H9 (cell line): Measurements from ENCODE around the gene C20orf144. TPM values are rescaled to one million over a fixed set of nuclear protein-coding genes. Genes with fewer than 3 reads are reported as not detected.

ENCODE experiments used
- DNase-seq: peaks from one replicate; pipeline ENCODE4 v3.0.0-alpha.2; 2017
- H2AFZ ChIP-seq: one replicate; pipeline ENCODE4 v1.6.1; 2013; ENCODE audit warnings: mild to moderate bottlenecking, low read length, control low read depth, moderate library complexity
- H2AK5ac ChIP-seq: 2 replicates; pipeline ENCODE4 v1.6.1; 2013; ENCODE audit warnings: low read length, control low read depth, mixed read lengths; ENCODE audit not compliant: insufficient read length
- H2BK120ac ChIP-seq: one replicate; pipeline ENCODE4 v1.6.1; 2013; ENCODE audit warnings: low read depth, mild to moderate bottlenecking, low read length, control low read depth, inconsistent platforms; ENCODE audit not compliant: poor library complexity, severe bottlenecking
- H2BK12ac ChIP-seq: 2 replicates; pipeline ENCODE4 v1.6.1; 2013; ENCODE audit warnings: low read length, control low read depth, mixed read lengths, low read depth; ENCODE audit not compliant: insufficient read length
- H2BK15ac ChIP-seq: 2 replicates; pipeline ENCODE4 v1.6.1; 2013; ENCODE audit warnings: low read depth, low read length, control low read depth
- H2BK20ac ChIP-seq: one replicate; pipeline ENCODE4 v1.6.1; 2013; ENCODE audit warnings: low read depth, mild to moderate bottlenecking, low read length, control low read depth, inconsistent platforms; ENCODE audit not compliant: poor library complexity, severe bottlenecking
- H2BK5ac ChIP-seq: 2 replicates; pipeline ENCODE4 v1.6.1; 2013; ENCODE audit warnings: low read length, control low read depth, mixed read lengths; ENCODE audit not compliant: insufficient read length
- H3K14ac ChIP-seq: 2 replicates; pipeline ENCODE4 v1.6.1; 2013; ENCODE audit warnings: low read length, control low read depth; ENCODE audit not compliant: insufficient read depth
- H3K18ac ChIP-seq: 2 replicates; pipeline ENCODE4 v1.6.1; 2013; ENCODE audit warnings: low read depth, mild to moderate bottlenecking, mixed read lengths, low read length, control low read depth; ENCODE audit not compliant: insufficient read length
- H3K23ac ChIP-seq: 2 replicates; pipeline ENCODE4 v1.6.1; 2013; ENCODE audit warnings: low read length, control low read depth, mixed read lengths, low read depth; ENCODE audit not compliant: insufficient read length
- H3K23me2 ChIP-seq: 2 replicates; pipeline ENCODE4 v1.6.1; 2013; ENCODE audit warnings: low read depth, mild to moderate bottlenecking, mixed read lengths, low read length, control low read depth; ENCODE audit not compliant: insufficient read length, poor library complexity, severe bottlenecking
- H3K27ac ChIP-seq: 2 replicates; pipeline ENCODE4 v1.5.1; 2013; ENCODE audit warnings: low read length, control low read depth, mixed read lengths, low read depth; ENCODE audit not compliant: insufficient read length
- H3K27me3 ChIP-seq: 2 replicates; pipeline ENCODE4 v1.6.1; 2013; ENCODE audit warnings: low read length, control low read depth, inconsistent platforms; ENCODE audit not compliant: insufficient read depth
- H3K4ac ChIP-seq: 2 replicates; pipeline ENCODE4 v1.6.1; 2013; ENCODE audit warnings: low read depth, mild to moderate bottlenecking, control low read depth, inconsistent platforms, low read length, moderate library complexity
- H3K4me1 ChIP-seq: 2 replicates; pipeline ENCODE4 v1.6.1; 2013; ENCODE audit warnings: low read length, control low read depth, inconsistent platforms; ENCODE audit not compliant: insufficient read depth
- H3K4me2 ChIP-seq: 2 replicates; pipeline ENCODE4 v1.6.1; 2013; ENCODE audit warnings: low read length, control low read depth, mixed read lengths; ENCODE audit not compliant: insufficient read length, insufficient read depth
- H3K56ac ChIP-seq: 2 replicates; pipeline ENCODE4 v1.6.1; 2013; ENCODE audit warnings: low read depth, mild to moderate bottlenecking, mixed read lengths, low read length, control low read depth; ENCODE audit not compliant: insufficient read length
- H3K79me1 ChIP-seq: 2 replicates; pipeline ENCODE4 v1.6.1; 2013; ENCODE audit warnings: low read depth, mild to moderate bottlenecking, moderate library complexity, low read length, control low read depth, inconsistent platforms; ENCODE audit not compliant: insufficient read depth, poor library complexity, severe bottlenecking
- H3K79me2 ChIP-seq: 2 replicates; pipeline ENCODE4 v1.6.1; 2013; ENCODE audit warnings: low read length, control low read depth, inconsistent platforms; ENCODE audit not compliant: insufficient read depth
- H3K9ac ChIP-seq: 2 replicates; pipeline ENCODE4 v1.6.1; 2013; ENCODE audit warnings: low read length, control low read depth, mixed read lengths; ENCODE audit not compliant: insufficient read length; ENCODE audit errors: extremely low read depth
- H3K9me3 ChIP-seq: one replicate; pipeline ENCODE4 v1.6.1; 2013; ENCODE audit warnings: low read depth, low read length, inconsistent platforms; ENCODE audit not compliant: control insufficient read depth
- H3T11ph ChIP-seq: one replicate; pipeline ENCODE4 v1.6.1; 2013; ENCODE audit warnings: mild to moderate bottlenecking, low read length, control low read depth, inconsistent platforms
- H4K20me1 ChIP-seq: one replicate; pipeline ENCODE4 v1.6.1; 2013; ENCODE audit not compliant: control insufficient read depth, insufficient read length, insufficient read depth
- H4K5ac ChIP-seq: 2 replicates; pipeline ENCODE4 v1.6.1; 2013; ENCODE audit warnings: low read depth, mild to moderate bottlenecking, mixed read lengths, low read length, control low read depth; ENCODE audit not compliant: insufficient read length
- H4K8ac ChIP-seq: replicated peaks from 2 replicates; pipeline ENCODE4 v1.6.1; 2013; ENCODE audit warnings: low read length, control low read depth, mixed read lengths, low read depth; ENCODE audit not compliant: insufficient read length
- H4K91ac ChIP-seq: 2 replicates; pipeline ENCODE4 v1.6.1; 2013; ENCODE audit warnings: low read depth, mild to moderate bottlenecking, moderate library complexity, mixed read lengths, low read length, control low read depth; ENCODE audit not compliant: insufficient read length
- H3K27ac Mint-ChIP-seq, 3 experiments: 2 replicates in 2 of 3; 3 replicates in 1 of 3; pipeline ENCODE4 v1.8.0; 2020 to 2021; ENCODE audit warnings: mixed read lengths in 3 of 3, mild to moderate bottlenecking in 1 of 3, moderate library complexity in 1 of 3
- H3K27me3 Mint-ChIP-seq: 2 replicates; pipeline ENCODE4 v1.8.0; 2021; ENCODE audit warnings: low read depth, mild to moderate bottlenecking, moderate library complexity, mixed read lengths
- H3K36me3 Mint-ChIP-seq, 3 experiments: 2 replicates in 2 of 3; 3 replicates in 1 of 3; pipeline ENCODE4 v1.8.0; 2020 to 2021; ENCODE audit warnings: low read depth in 3 of 3, mixed read lengths in 3 of 3; ENCODE audit not compliant: insufficient read depth in 1 of 3
- H3K4me1 Mint-ChIP-seq, 2 experiments: 2 replicates each; pipeline ENCODE4 v1.8.0; 2020; ENCODE audit warnings: mixed read lengths in 2 of 2
- H3K4me3 Mint-ChIP-seq, 2 experiments: 2 replicates in 1 of 2; 3 replicates in 1 of 2; pipeline ENCODE4 v1.8.0; 2020 to 2021; ENCODE audit warnings: mild to moderate bottlenecking in 2 of 2, mixed read lengths in 2 of 2, moderate library complexity in 1 of 2
- H3K9me3 Mint-ChIP-seq, 2 experiments: 2 replicates in 1 of 2; 3 replicates in 1 of 2; pipeline ENCODE4 v1.8.0; 2020; ENCODE audit warnings: mild to moderate bottlenecking in 2 of 2, mixed read lengths in 2 of 2, moderate library complexity in 1 of 2
- WGBS: extraction: QIAGEN DNeasy Blood & Tissue Kit; methylation state at CpG from one replicate; pipeline ENCODE4 v1.1.7; 2013; ENCODE audit warnings: missing lambda C conversion rate, low lambda C conversion rate, mixed read lengths; ENCODE audit not compliant: insufficient read length; ENCODE audit errors: extremely low coverage; 5-methylcytosine and 5-hydroxymethylcytosine counted together
- total RNA-seq: library from RNA; stranded (reverse); gene quantifications from 2 replicates; pipeline ENCODE4 v1.2.1, GENCODE V29; 2021
- TF ChIP-seq, protein P1 (sequence below): fragments of 200-600 bp; sonication (generic); conservative IDR thresholded peaks from 3 replicates; pipeline ENCODE4 v1.8.0; 2021; ENCODE audit warnings: antibody characterized with exemption, mild to moderate bottlenecking

The C20orf144 gene
- total RNA-seq, 1 experiment from 2014 or later = 0.26 TPM

GRCh38 chr20:33656783-33657703, 5.1 kb upstream of the C20orf144 start:
- Histone ChIP-seq H2BK12ac (no peak overlapping the region), H4K8ac (no peak overlapping the region), H3K79me2 (no peaks in the 10 kb centered on the region), H2BK5ac (no peak overlapping the region), H3K27me3 (no peaks in the 10 kb centered on the region), H3K4ac (no peak overlapping the region), H3K23ac (no peak overlapping the region), H3K79me1 (no peaks in the 10 kb centered on the region), H2BK15ac (no peak overlapping the region), H3K18ac (no peak overlapping the region), H3K14ac (no peak overlapping the region), H2AFZ (no peak overlapping the region), H3K9me3 (no peaks in the 10 kb centered on the region), H3K56ac (no peak overlapping the region), H3T11ph (no peak overlapping the region), H3K9ac (no peak overlapping the region), H4K20me1 (no peaks in the 10 kb centered on the region), H3K4me2 (no peak overlapping the region), H2BK120ac (no peak overlapping the region), H3K4me1 (no peaks in the 10 kb centered on the region), H4K5ac (no peak overlapping the region), H2BK20ac (no peak overlapping the region), H4K91ac (no peak overlapping the region), H3K23me2 (no peaks in the 10 kb centered on the region), H2AK5ac (no peak overlapping the region), H3K27ac (no peak overlapping the region)
- no CpG with 5 or more reads among the region's 17 CpGs for WGBS
- H3K27ac Mint-ChIP-seq = peak overlapping the region in 1 of 3 experiments; percentile 28; a peak in 1 of 7 replicates
- H3K36me3 Mint-ChIP-seq = peaks cover 0 to 43% (median 4%) of the 10 kb centered on the region in 3 experiments; a peak in 6 of 7 replicates
- H3K4me3 Mint-ChIP-seq = no peak overlapping the region
- peaks cover 23 to 24% of the 10 kb centered on the region in 2 experiments for H3K4me1 Mint-ChIP-seq
- no peaks in the 10 kb centered on the region for H3K27me3 Mint-ChIP-seq
- DNase-seq = no peak
- no peaks in the 10 kb centered on the region; a peak in 1 of 5 replicates for H3K9me3 Mint-ChIP-seq
- TF ChIP-seq, protein P1, sequence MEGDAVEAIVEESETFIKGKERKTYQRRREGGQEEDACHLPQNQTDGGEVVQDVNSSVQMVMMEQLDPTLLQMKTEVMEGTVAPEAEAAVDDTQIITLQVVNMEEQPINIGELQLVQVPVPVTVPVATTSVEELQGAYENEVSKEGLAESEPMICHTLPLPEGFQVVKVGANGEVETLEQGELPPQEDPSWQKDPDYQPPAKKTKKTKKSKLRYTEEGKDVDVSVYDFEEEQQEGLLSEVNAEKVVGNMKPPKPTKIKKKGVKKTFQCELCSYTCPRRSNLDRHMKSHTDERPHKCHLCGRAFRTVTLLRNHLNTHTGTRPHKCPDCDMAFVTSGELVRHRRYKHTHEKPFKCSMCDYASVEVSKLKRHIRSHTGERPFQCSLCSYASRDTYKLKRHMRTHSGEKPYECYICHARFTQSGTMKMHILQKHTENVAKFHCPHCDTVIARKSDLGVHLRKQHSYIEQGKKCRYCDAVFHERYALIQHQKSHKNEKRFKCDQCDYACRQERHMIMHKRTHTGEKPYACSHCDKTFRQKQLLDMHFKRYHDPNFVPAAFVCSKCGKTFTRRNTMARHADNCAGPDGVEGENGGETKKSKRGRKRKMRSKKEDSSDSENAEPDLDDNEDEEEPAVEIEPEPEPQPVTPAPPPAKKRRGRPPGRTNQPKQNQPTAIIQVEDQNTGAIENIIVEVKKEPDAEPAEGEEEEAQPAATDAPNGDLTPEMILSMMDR = no peak
